NCI-H82 (cell line): ENCODE data around the gene CD47.

ENCODE experiments used
- DNase-seq: peaks from one replicate; lab custom pipeline; 2025; lab: John Stamatoyannopoulos, UW

Gene CD47

DNA sequence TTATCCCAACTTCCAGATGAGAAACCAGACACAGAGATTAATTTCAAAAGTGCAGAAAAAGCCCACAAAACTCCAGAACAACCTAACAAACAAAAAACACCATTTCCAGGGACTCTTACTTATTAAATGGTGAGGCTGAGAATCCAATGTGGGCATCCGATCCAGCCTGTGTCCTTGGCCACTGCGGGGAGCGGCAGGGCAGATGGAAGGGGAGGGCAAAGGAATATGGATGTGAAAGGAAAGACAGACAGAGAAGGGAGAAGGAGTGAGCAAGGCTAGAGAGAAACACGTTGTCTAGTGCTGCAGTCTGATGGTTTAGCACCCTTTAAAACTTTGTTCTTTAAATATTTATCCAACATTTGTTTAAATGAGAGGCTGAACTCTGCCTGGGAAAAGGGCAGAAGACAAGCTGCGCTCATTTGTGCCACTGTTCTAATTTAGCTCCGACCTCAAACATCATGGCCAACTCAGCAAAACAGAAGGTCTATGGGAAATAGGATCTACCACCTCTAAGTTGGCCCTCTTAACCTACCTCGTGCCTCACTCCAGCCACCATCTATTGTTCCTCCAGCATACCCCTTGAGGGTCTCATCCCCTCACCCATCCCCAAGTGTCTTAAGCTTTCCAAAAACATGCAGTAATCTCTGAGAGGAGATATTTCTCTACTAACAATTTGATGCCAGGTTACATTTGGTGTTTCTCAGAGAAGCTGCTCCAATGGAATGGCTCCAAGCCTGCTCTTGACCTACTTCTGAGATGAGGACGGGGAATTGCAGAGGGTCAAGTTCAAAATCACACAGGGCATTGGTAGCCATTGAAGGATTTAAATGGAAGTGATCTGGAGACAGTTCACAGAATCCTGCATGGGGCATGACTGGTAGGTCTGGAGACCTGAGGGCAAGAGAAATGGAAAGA, 77.4 kb downstream of the CD47 start:
- peak; percentile 83 for DNase-seq

- peak; percentile 21 for DNase-seq
Measured at GRCh38 chr3:108012304-108012703, 78.5 kb downstream of the CD47 start.

DNA sequence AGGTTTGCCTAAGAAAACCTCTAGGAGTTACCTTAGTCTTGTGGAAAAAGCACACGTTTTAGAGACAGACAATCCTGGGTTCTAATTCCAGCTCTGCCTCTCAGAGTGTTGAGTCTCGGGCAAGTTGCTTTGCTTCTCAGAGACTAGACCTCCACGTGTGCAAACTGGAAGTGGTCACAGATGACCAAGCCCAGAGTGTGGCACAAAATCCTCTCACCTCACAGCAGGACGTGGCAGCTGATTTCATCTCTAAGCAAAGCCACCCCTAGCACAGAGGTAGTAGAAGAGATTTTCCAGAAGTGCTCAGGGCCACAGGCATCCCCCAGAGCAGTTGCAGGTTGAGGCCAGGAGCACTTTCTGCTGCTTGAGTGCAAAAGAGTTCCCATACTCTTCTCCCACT, 79.2 kb downstream of the CD47 start:
- DNase-seq: no peak

GRCh38 chr3:108008931-108009639, 81.7 kb downstream of the CD47 start:
- DNase-seq: peak; percentile 91

- no peak for DNase-seq
Measured at GRCh38 chr3:108008106-108008505, 82.7 kb downstream of the CD47 start.

- no peak for DNase-seq
Measured at GRCh38 chr3:108006881-108007331, 83.9 kb downstream of the CD47 start.

- peak; percentile 57 for DNase-seq
Measured at GRCh38 chr3:108006077-108006771, 84.6 kb downstream of the CD47 start.

DNA sequence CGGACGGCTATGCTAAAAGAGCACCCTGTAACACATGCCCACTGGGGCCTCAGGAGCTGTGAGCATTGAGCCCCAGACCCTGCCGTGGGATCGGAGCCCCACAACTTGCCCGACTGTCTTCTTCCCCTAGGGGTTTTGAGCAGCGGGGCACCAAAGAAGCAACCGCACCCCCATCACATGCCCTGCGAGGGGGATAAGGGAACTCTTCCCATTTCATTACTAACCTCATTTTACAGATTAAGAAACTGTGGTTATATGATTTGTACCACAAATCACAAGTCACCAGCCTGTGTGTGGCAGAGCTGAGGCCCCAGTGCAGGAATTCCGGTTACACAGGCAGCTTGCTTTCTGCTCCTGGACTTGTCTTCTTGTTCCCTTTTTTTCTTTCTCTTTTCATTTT, 86.2 kb downstream of the CD47 start:
- no peak for DNase-seq

- no peak for DNase-seq
Measured at GRCh38 chr3:108001457-108001856, 89.4 kb downstream of the CD47 start.

DNA sequence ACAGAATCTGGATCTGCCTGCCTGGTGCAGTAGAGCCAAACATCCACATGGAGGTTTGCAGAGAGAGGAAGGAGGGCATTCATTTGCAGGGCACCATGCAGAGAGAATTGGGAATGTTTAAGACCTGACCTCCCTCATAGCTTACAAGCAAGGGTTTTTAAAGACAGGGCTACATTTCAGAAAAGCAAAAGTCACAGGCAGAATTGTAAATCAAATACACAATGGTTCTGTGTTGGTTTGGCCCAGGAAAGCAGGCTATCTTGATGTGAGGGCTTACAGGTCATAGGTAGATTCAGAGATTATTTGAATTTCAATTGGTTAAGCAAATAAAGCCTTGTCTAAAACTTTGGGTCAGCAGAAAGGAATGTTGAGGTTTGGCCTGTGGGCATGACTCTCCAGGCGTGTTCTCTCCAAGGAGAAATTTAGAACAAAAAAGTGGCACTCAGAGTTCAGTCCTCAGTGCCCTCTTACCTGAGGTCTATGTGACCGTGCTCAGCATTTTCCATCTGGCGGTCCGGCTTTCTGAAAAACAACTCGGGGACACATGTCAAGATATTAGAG, 91.5 kb downstream of the CD47 start:
- no peak for DNase-seq

DNA sequence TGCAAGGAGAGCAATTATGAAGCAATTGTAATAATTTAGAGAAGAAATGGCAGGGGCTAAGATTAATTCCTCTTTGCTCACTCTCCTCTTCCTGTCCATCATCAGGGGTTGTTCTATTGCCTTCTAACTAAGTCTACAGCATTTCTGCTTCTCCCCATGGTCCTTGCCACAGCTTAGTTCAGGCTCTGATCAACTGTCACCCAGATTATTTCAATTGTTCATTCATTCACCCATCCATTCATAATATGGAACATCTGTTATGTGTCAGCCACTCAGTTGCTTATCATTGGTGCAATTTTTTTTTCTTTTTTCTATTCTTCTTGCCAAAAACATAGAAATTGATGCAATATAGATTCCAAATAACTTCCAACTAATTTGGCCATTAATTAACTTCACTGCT, 93.2 kb downstream of the CD47 start:
- no peak for DNase-seq

GRCh38 chr3:107995823-107996222, 95.0 kb downstream of the CD47 start:
- no peak for DNase-seq

GRCh38 chr3:107994956-107995715, 95.7 kb downstream of the CD47 start:
- no peak for DNase-seq

- DNase-seq: no peak
Measured at GRCh38 chr3:107994181-107994580, 96.7 kb downstream of the CD47 start.

GRCh38 chr3:107993771-107994170, 97.1 kb downstream of the CD47 start:
- no peak for DNase-seq
